Colonic mucosa (tissue), 4 donors: Measurements from ENCODE around the gene COL1A1. TPM values are rescaled to one million over a fixed set of nuclear protein-coding genes. Genes with fewer than 3 reads are reported as not detected.

Experiments used
- DNase-seq: peaks from one replicate; pipeline ENCODE4 v3.0.0-alpha.2; 2020
- H3K27ac ChIP-seq: fragments of 200-600 bp; one replicate; pipeline ENCODE4 v1.8.0; 2021
- H3K27me3 ChIP-seq: fragments of 200-600 bp; one replicate; pipeline ENCODE4 v1.8.0; 2021
- H3K36me3 ChIP-seq: fragments of 200-600 bp; one replicate; pipeline ENCODE4 v1.8.0; 2021
- H3K4me1 ChIP-seq: fragments of 200-600 bp; one replicate; pipeline ENCODE4 v1.8.0; 2021; ENCODE audit warnings: mild to moderate bottlenecking
- H3K4me3 ChIP-seq: fragments of 200-600 bp; one replicate; pipeline ENCODE4 v1.8.0; 2021
- H3K9ac ChIP-seq, 2 donors: one replicate each; pipeline ENCODE4 v1.7.0; 2013; ENCODE audit warnings: control low read depth in 2 of 2, low read depth in 2 of 2, low read length in 2 of 2
- H3K9me3 ChIP-seq: fragments of 200-600 bp; one replicate; pipeline ENCODE4 v1.8.0; 2021
- intact Hi-C: fragments of 100-400 bp; cut with DNase I; formaldehyde crosslinking; loops from one replicate; pipeline ENCODE4 v1.14.1; 2022
- total RNA-seq, 2 donors: library from RNA; stranded (reverse); fragmentation: NEBNext Ultra II Directional in 1 of 2; extraction: Animal tissue kit (Norgen Biotek cat#: 25700) in 1 of 2; gene quantifications; one replicate each; pipeline ENCODE4 v1.2.1, GENCODE V29; 2021
- TF ChIP-seq, protein P1 (sequence below): fragments of 200-600 bp; IDR thresholded peaks from one replicate; pipeline ENCODE4 v1.8.0; 2022; ENCODE audit warnings: antibody characterized with exemption, mild to moderate bottlenecking
- donor health status: healthy.
- donor health status: DM: no; HTN: no; CAD: no.
- donor health status: DM: no; HTN: no; CAD: no.

Gene COL1A1
- total RNA-seq, 2 donors from 2014 or later, result 74.7 to 127 TPM

DNA sequence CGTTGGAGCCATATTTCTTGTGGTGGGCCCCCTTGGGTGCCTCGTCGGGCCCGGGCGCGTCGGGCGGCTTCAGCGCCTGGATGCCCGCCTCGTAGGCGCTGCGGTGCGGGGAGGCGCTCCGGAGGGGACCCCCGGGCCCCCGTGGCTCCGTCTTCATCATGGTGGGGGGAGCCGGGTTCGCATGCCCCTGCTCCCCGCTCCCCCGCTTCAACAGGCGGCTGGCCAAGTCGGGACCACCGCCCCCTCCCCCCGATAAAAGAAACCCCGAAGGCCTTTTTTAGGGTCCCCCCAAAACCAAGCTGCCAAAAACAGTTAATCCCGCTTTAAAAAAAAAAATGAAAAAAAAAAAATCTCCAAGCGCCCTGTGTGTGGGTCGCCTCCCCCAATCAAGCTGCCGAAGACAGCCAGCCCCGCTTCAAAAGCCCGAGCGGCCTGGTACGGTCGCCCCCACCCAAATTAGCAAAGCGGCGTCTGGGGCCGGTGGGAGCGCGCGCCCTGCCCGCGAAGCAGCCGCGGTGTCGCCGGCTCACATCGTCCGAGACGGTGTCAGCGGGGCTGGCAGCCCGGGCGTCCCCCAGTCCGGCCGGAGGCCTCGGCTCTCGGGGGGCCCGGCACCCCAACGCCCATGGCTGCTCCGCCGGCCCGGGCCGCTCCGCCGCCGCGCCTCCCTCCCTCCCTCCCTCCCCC lies 50.9 kb downstream of the COL1A1 start, which contains the start of gene PPP1R9B:
TSS of gene PPP1R9B (minus strand) at position 324 of the 687 bp plus-strand sequence. CDS start at position 160, 164 bp downstream.
- H3K27me3 ChIP-seq, result no peaks in the 10 kb centered on the region
- TF ChIP-seq, protein P1, sequence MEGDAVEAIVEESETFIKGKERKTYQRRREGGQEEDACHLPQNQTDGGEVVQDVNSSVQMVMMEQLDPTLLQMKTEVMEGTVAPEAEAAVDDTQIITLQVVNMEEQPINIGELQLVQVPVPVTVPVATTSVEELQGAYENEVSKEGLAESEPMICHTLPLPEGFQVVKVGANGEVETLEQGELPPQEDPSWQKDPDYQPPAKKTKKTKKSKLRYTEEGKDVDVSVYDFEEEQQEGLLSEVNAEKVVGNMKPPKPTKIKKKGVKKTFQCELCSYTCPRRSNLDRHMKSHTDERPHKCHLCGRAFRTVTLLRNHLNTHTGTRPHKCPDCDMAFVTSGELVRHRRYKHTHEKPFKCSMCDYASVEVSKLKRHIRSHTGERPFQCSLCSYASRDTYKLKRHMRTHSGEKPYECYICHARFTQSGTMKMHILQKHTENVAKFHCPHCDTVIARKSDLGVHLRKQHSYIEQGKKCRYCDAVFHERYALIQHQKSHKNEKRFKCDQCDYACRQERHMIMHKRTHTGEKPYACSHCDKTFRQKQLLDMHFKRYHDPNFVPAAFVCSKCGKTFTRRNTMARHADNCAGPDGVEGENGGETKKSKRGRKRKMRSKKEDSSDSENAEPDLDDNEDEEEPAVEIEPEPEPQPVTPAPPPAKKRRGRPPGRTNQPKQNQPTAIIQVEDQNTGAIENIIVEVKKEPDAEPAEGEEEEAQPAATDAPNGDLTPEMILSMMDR, result no peak
- H3K4me1 ChIP-seq, result peaks cover 9% of the 10 kb centered on the region
- DNase-seq, result no peak
- peak within 1 kb of the TSS; percentile 91 for H3K27ac ChIP-seq
- H3K9me3 ChIP-seq, result no peaks in the 10 kb centered on the region
- H3K9ac ChIP-seq, result peak within 1 kb of the TSS; percentile 76 to 89
- H3K36me3 ChIP-seq, result no peaks in the 10 kb centered on the region
- intact Hi-C loops, result loop anchor here (5.0 kb wide), 1 partner anchor 53 kb away; the partner anchor contains the start of gene PDK2
- peak within 1 kb of the TSS; percentile 87 for H3K4me3 ChIP-seq

DNA sequence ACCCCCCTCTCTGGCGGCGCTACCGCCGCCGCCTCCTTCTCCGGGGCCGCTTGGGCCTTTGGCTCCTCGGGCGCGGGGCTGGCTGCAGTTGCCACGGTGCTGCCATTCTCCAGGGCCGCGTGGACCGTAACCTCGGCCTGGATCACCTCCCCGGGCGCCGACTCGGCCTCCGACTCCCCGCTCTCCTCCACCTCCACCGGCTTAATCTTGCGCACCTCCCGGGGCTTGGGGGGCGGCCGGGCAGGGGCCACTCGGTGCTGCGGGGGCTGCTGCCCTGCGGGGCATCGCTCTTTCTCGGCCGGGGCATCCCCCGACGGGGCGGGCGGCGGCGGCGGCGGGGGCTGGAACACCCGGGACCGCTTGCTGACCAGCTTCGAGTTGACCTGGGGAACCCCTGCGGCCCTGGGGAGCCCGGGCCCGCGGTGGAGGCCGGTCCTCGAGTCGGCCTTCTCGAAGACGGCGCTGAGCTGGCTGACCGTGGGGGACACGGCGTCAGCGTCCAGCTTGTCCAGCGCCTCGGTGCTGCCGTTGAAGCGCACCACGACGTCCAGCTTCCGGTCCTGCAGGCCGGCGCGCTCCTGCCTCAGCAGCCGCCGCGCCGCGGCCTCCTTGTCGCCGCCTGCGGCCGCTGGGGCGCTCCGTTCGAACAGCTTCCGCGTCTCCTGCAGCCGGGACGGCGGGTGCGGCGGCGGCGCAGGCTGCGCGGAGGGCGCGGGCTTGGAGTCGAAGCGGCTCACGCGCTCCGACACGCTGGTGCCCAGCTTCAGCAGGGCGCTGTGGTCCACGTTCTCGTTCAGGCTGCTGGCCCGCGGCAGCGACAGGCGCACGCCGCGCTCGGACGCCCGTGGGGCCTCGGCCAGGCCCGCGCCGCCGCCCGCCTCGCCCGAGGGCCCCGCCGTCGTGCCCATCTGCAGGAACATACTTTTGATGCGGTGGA lies 51.7 kb downstream of the COL1A1 start:
- Histone ChIP-seq H3K27ac (peak overlapping the region; percentile 91), H3K36me3 (no peaks in the 10 kb centered on the region)
- intact Hi-C loops, result loop anchor here (5.0 kb wide), 1 partner anchor 52 kb away; the partner anchor contains the start of gene PDK2

DNA sequence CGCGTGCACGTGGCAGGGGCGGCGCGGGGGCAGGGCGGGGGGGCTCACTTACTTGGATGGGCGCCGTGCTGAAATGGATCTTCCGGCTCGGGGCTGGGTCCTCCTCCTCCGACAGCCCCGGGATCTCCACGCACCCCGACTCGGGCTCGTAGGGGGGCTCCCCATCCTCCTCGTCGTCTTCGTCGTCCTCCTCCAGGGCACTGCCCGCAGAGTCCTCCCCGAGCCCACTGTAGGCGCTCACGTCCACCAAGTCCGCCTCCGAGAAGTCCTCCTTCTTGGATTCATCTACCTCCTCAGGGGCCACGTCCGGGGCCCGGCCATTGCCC lies 52.4 kb downstream of the COL1A1 start:
- Histone ChIP-seq H3K4me1 (peaks cover 9% of the 10 kb centered on the region), H3K27me3 (no peaks in the 10 kb centered on the region), H3K36me3 (no peaks in the 10 kb centered on the region), H3K27ac (peak overlapping the region; percentile 91), H3K9me3 (no peaks in the 10 kb centered on the region), H3K4me3 (peak overlapping the region; percentile 87), H3K9ac (peak overlapping the region; percentile 74 to 89)
- TF ChIP-seq, protein P1, result no peak
- no peak for DNase-seq
- intact Hi-C loops, result no loop called here

More for the DNA sequence above, 51.7 kb downstream of the COL1A1 start:
- Histone ChIP-seq H3K4me1 (peaks cover 9% of the 10 kb centered on the region), H3K9ac (peak overlapping the region; percentile 74 to 89), H3K9me3 (no peaks in the 10 kb centered on the region), H3K4me3 (peak overlapping the region; percentile 87), H3K27me3 (no peaks in the 10 kb centered on the region)
- DNase-seq, result no peak
- TF ChIP-seq, protein P1, result no peak

DNA sequence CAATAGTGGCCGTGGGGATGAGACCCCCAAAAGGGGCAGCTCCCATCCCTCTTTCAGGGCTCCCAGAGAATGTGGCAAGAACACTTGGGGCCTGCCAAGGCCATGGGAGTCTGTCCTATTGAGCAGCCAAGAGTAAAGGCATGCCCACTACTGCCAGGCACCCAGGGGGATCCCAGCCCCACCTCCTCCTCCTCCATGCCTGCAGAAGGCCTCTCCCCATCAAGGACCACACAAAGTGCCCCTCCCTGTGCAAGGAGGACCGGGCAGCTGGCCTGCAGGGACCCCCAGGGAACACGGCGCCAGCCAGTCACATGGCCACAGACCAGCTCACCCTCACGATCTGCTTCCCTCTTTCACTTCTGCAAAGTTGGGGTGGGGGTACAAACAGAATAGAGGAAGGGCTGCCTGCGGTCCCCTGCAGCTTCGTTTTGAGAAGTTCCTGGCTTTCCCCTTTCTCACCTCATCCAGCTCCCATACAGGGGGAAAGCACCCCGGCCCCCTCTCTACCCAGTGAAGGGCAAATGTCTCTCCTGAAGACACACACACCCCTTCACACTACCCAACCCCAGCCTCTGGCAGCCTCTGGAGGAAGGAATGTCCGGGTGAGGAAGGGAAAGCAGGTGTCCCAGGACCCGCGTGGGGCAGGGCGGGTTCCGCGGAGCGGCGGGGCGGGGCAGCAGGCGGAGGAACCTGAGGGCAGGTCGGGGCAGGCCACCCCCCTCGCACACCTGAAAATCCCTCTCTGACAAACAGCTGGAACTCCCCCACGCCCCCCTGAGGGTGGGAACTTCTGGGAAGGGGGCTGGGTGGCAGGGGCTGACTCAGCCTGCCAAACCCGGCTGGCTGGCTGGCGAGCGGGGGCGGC lies 53.0 kb downstream of the COL1A1 start:
- TF ChIP-seq, protein P1, result no peak
- H3K9me3 ChIP-seq, result no peaks in the 10 kb centered on the region
- H3K4me3 ChIP-seq, result peak overlapping the region; percentile 87
- DNase-seq, result peak; percentile 79
- intact Hi-C loops, result no loop called here
- no peaks in the 10 kb centered on the region for H3K36me3 ChIP-seq
- H3K27me3 ChIP-seq, result no peaks in the 10 kb centered on the region
- peak overlapping the region; percentile 78 to 89 for H3K9ac ChIP-seq
- H3K4me1 ChIP-seq, result peaks cover 9% of the 10 kb centered on the region
- H3K27ac ChIP-seq, result peak overlapping the region; percentile 91

DNA sequence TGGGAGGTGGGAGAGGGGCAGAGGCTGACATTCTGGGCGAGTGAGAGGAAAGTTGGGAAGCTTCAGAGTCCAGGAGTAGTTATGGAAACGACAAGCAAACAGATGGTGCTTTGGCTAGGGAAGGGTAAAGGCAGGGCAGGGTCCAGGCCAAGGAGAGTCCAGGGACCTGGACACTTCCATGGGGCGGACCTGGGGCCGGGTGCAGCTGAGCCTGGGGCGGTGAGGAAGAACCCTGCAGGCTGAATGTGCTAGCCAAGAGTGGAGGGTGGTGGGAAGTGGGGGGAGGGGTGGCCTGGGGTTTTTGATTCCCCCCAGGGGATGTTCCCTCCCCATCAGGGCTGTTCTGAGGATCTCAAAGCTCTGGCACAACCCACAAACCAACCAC lies 53.6 kb downstream of the COL1A1 start:
- Histone ChIP-seq H3K9ac (peak overlapping the region; percentile 78 to 89), H3K27ac (peak overlapping the region; percentile 91), H3K27me3 (no peaks in the 10 kb centered on the region), H3K9me3 (no peaks in the 10 kb centered on the region), H3K4me3 (peak overlapping the region; percentile 87), H3K36me3 (no peaks in the 10 kb centered on the region), H3K4me1 (peaks cover 9% of the 10 kb centered on the region)
- TF ChIP-seq, protein P1, result no peak
- DNase-seq, result no peak
- intact Hi-C loops, result no loop called here
